ENCODE measurements around the gene TCERG1. TPM values are rescaled to one million over a fixed set of nuclear protein-coding genes. Genes with fewer than 3 reads are reported as not detected.

TCERG1 gene
- total RNA-seq, 1 donor from 2014 or later: 227 TPM

DNA sequence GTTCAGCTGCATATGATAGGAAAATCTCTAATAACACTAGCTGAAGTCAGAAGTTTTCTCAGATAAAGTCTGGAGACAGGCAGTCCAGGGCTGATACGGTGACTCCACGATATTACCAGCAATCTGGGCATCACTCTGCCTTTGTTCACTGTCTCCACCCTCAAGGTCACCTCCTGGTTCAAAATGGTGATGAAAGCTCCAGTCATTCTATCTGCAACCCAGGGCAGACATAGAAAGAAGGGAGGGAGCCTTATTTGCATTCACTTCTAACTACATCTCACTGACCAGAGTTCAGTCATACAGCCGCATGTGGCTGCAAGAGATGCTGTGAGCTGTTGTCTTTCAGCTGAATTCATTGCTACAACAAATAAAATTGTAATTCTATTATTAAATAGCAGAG, 91.3 kb downstream of the TCERG1 start:
- H3K9ac ChIP-seq: no peak overlapping the region
- H3K4me2 ChIP-seq: no peak overlapping the region
- no peaks in the 10 kb centered on the region for H3K27me3 ChIP-seq
- H3K27me3 Mint-ChIP-seq (ENCODE audit: insufficient read depth, low read depth): no peaks in the 10 kb centered on the region
- no peak overlapping the region for H2AFZ ChIP-seq (replicated peaks)
- H3K4me1 Mint-ChIP-seq: peaks cover 6% of the 10 kb centered on the region
- no peaks in the 10 kb centered on the region for H3F3A ChIP-seq (ENCODE audit: low read depth)
- no peaks in the 10 kb centered on the region for H3K36me3 Mint-ChIP-seq
- no peaks in the 10 kb centered on the region for H3K4me1 ChIP-seq
- H3K4me3 Mint-ChIP-seq: no peak overlapping the region
- H3K9me3 Mint-ChIP-seq: no peaks in the 10 kb centered on the region
- H3K36me3 ChIP-seq: no peaks in the 10 kb centered on the region
- H3K27ac Mint-ChIP-seq: no peak overlapping the region
- H3K9me3 ChIP-seq (ENCODE audit: low read depth): no peaks in the 10 kb centered on the region
- H4K20me1 ChIP-seq (ENCODE audit: low read depth): no peaks in the 10 kb centered on the region
- no peak overlapping the region for H3K4me3 ChIP-seq
- TF ChIP-seq EZH2 (IDR thresholded peaks at IDR 0.05) (no peak), EZH2phosphoT487 (IDR thresholded peaks at IDR 0.05) (no peak)
- TF ChIP-seq, protein P1, sequence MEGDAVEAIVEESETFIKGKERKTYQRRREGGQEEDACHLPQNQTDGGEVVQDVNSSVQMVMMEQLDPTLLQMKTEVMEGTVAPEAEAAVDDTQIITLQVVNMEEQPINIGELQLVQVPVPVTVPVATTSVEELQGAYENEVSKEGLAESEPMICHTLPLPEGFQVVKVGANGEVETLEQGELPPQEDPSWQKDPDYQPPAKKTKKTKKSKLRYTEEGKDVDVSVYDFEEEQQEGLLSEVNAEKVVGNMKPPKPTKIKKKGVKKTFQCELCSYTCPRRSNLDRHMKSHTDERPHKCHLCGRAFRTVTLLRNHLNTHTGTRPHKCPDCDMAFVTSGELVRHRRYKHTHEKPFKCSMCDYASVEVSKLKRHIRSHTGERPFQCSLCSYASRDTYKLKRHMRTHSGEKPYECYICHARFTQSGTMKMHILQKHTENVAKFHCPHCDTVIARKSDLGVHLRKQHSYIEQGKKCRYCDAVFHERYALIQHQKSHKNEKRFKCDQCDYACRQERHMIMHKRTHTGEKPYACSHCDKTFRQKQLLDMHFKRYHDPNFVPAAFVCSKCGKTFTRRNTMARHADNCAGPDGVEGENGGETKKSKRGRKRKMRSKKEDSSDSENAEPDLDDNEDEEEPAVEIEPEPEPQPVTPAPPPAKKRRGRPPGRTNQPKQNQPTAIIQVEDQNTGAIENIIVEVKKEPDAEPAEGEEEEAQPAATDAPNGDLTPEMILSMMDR (IDR thresholded peaks at IDR 0.05): no peak
- no peak for DNase-seq (ENCODE audit: low spot score)
- no peaks in the 10 kb centered on the region for H3K79me2 ChIP-seq (ENCODE audit: low read depth)
- no peak overlapping the region for H3K27ac ChIP-seq

DNA sequence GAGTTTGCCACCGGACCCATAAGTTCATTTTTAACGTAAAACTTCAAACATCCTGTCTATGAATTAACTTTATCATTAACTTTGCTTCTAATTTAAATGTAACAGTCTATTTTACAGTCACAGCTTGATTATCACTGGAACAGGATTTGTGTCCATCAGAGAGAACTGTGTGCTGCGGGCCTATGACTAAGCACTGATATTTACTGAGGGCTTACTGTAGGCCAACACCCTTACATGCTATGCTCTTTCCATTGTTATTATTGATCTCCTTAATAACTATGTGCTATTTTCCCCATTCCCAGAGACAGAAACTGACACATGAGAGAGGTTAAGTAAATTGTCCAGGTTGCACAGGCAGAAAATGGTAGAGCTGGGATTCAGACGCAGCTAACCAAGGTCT, 92.8 kb downstream of the TCERG1 start:
- Mint-ChIP-seq H3K27me3 (ENCODE audit: insufficient read depth, low read depth) (no peaks in the 10 kb centered on the region), H3K36me3 (no peaks in the 10 kb centered on the region), H3K4me1 (peaks cover 2% of the 10 kb centered on the region), H3K27ac (no peak overlapping the region), H3K4me3 (no peak overlapping the region), H3K9me3 (no peaks in the 10 kb centered on the region)
- H3K27ac ChIP-seq: no peak overlapping the region
- no peaks in the 10 kb centered on the region for H3K9me3 ChIP-seq (ENCODE audit: low read depth)
- no peak overlapping the region for H2AFZ ChIP-seq (replicated peaks)
- H4K20me1 ChIP-seq (ENCODE audit: low read depth): no peaks in the 10 kb centered on the region
- DNase-seq (ENCODE audit: low spot score): no peak
- no peak overlapping the region for H3K4me2 ChIP-seq
- H3K27me3 ChIP-seq: no peaks in the 10 kb centered on the region
- no peaks in the 10 kb centered on the region for H3F3A ChIP-seq (ENCODE audit: low read depth)
- no peaks in the 10 kb centered on the region for H3K79me2 ChIP-seq (ENCODE audit: low read depth)
- TF ChIP-seq EZH2phosphoT487 (IDR thresholded peaks at IDR 0.05): no peak
- TF ChIP-seq, protein P1 (IDR thresholded peaks at IDR 0.05): no peak
- no peak for TF ChIP-seq EZH2 (IDR thresholded peaks at IDR 0.05)
- H3K36me3 ChIP-seq: no peaks in the 10 kb centered on the region
- no peak overlapping the region for H3K9ac ChIP-seq
- H3K4me3 ChIP-seq: no peak overlapping the region
- no peaks in the 10 kb centered on the region for H3K4me1 ChIP-seq

DNA sequence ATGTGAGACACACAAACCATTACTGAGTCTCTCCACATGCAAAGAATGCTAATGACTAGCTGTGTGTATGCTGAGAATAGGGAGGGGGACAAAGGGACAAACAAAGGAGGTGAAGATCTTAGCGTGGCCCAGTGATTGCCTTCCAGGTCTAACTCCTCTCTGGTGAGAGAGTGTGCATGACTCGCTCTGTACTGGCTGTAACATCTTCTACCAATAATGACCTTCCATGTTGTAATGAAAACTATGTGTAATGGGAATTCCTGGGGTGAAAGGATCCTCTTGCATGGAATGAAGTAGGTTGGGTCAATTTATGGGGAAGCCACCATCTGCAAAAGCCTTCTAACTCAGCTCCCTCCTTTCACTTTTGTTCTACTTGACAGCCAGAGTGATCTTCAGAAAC, 93.3 kb downstream of the TCERG1 start:
- Mint-ChIP-seq H3K27me3 (ENCODE audit: insufficient read depth, low read depth) (no peaks in the 10 kb centered on the region), H3K36me3 (no peaks in the 10 kb centered on the region), H3K27ac (no peak overlapping the region), H3K4me1 (peaks cover 2% of the 10 kb centered on the region), H3K4me3 (no peak overlapping the region), H3K9me3 (no peaks in the 10 kb centered on the region)
- Histone ChIP-seq H3K9ac (no peak overlapping the region), H4K20me1 (ENCODE audit: low read depth) (no peaks in the 10 kb centered on the region), H3K27me3 (no peaks in the 10 kb centered on the region), H3K4me3 (no peak overlapping the region), H3K4me1 (no peaks in the 10 kb centered on the region), H3F3A (ENCODE audit: low read depth) (no peaks in the 10 kb centered on the region), H2AFZ (replicated peaks) (no peak overlapping the region), H3K9me3 (ENCODE audit: low read depth) (no peaks in the 10 kb centered on the region), H3K4me2 (no peak overlapping the region), H3K27ac (no peak overlapping the region), H3K36me3 (no peaks in the 10 kb centered on the region), H3K79me2 (ENCODE audit: low read depth) (no peaks in the 10 kb centered on the region)
- TF ChIP-seq EZH2phosphoT487 (IDR thresholded peaks at IDR 0.05) (no peak), EZH2 (IDR thresholded peaks at IDR 0.05) (no peak)
- TF ChIP-seq, protein P1 (IDR thresholded peaks at IDR 0.05): no peak
- no peak for DNase-seq (ENCODE audit: low spot score)
